WI38 (cell line): ENCODE results near the gene KRT79.

Source experiments
- H3K4me3 ChIP-seq: 2 replicates; pipeline ENCODE4 v1.5.1; 2011; ENCODE audit warnings: low read depth, mild to moderate bottlenecking, control low read depth, low read length
- CTCF ChIP-seq: IDR thresholded peaks from 2 replicates; pipeline ENCODE4 v1.5.1; 2012; ENCODE audit warnings: low read depth, mild to moderate bottlenecking, control low read depth, low read length

Gene KRT79

GRCh38 chr12:52821071-52821730, 12.9 kb downstream of the KRT79 start:
- no peak overlapping the region for H3K4me3 ChIP-seq
- TF ChIP-seq CTCF, result no peak

- no peak for TF ChIP-seq CTCF
Measured at GRCh38 chr12:52820521-52820920, 13.6 kb downstream of the KRT79 start.

GRCh38 chr12:52819731-52820510, 14.2 kb downstream of the KRT79 start:
- TF ChIP-seq CTCF, result no peak
- H3K4me3 ChIP-seq, result no peak overlapping the region

More at GRCh38 chr12:52820521-52820920, 13.6 kb downstream of the KRT79 start:
- no peak overlapping the region for H3K4me3 ChIP-seq

GRCh38 chr12:52818887-52819420, 15.2 kb downstream of the KRT79 start:
- no peak overlapping the region for H3K4me3 ChIP-seq
- no peak for TF ChIP-seq CTCF

- TF ChIP-seq CTCF, result no peak
- no peak overlapping the region for H3K4me3 ChIP-seq
Measured at GRCh38 chr12:52818388-52818787, 15.7 kb downstream of the KRT79 start.

GRCh38 chr12:52817699-52818238, 16.3 kb downstream of the KRT79 start:
- TF ChIP-seq CTCF, result no peak
- no peak overlapping the region for H3K4me3 ChIP-seq
